HepG2 (cell line): Measurements from ENCODE around the gene OVCH2. TPM values are rescaled to one million over a fixed set of nuclear protein-coding genes. Genes with fewer than 3 reads are reported as not detected.

Source experiments
- ATAC-seq: fragments of 200-7000 bp; cut with Tn5 transposase; 3 replicates; pipeline ENCODE4 v1.9.1; 2020; ENCODE audit warnings: mild to moderate bottlenecking, moderate library complexity
- BruUV-seq: library from RNA; stranded (reverse); fragments of 400-500 nt; replicated peaks from 2 replicates; lab custom pipeline; 2021; lab: Mats Ljungman, UMichigan
- CTCF ChIA-PET: fragments of 300-600 bp; formaldehyde crosslinking; extraction: SDS; loops from one replicate; lab custom pipeline; 2021; ENCODE audit warnings: low total read pairs, inconsistent platforms, low intra/inter-chr PET ratio; lab: Yijun Ruan, JAX
- POLR2A ChIA-PET: fragments of 350-600 bp; sonication (Branson Sonifier 250); formaldehyde crosslinking; loops from one replicate; lab custom pipeline; 2020; ENCODE audit warnings: antibody characterized with exemption, inconsistent platforms; lab: Yijun Ruan, JAX
- DNase-seq: peaks from one replicate; pipeline ENCODE4 v3.0.0-alpha.2; 2015; ENCODE audit warnings: low spot score
- FAIRE-seq: peaks from 3 replicates; lab custom pipeline; 2011; peaks lifted over from hg19 to GRCh38; lab: Jason Lieb, UNC
- H2AFZ ChIP-seq: one replicate; pipeline ENCODE4 v1.6.1; 2011; ENCODE audit warnings: low read length, inconsistent platforms
- H3K27ac ChIP-seq: fragments of 300-600 bp; 3 replicates; pipeline ENCODE4 v1.8.0; 2011; ENCODE audit warnings: mixed run types, mild to moderate bottlenecking, mixed read lengths, low read length, inconsistent platforms; ENCODE audit not compliant: insufficient read depth; ENCODE audit errors: extremely low read length
- H3K27me3 ChIP-seq, 2 experiments: fragments of 200-600 bp in 1 of 2; 2 replicates in 1 of 2; 3 replicates in 1 of 2; pipeline versions ENCODE4 v1.6.0 to v1.8.0; 2011; ENCODE audit warnings: low read length in 2 of 2, mild to moderate bottlenecking in 2 of 2, moderate library complexity in 2 of 2, inconsistent platforms in 1 of 2; ENCODE audit not compliant: insufficient read depth in 2 of 2, control insufficient read depth in 1 of 2
- H3K36me3 ChIP-seq, 2 experiments: fragments of 200-600 bp in 1 of 2; replicated peaks in 1 of 2; 2 replicates in 1 of 2; 3 replicates in 1 of 2; pipeline versions ENCODE4 v1.5.1 to v1.8.0; 2011; ENCODE audit warnings: low read length in 2 of 2, inconsistent platforms in 1 of 2; ENCODE audit not compliant: insufficient read depth in 2 of 2, control insufficient read depth in 1 of 2
- H3K4me1 ChIP-seq: 2 replicates; pipeline ENCODE4 v1.5.1; 2012; ENCODE audit warnings: low read length, inconsistent platforms; ENCODE audit not compliant: insufficient read depth
- H3K4me2 ChIP-seq: 2 replicates; pipeline ENCODE4 v1.6.0; 2011; ENCODE audit warnings: low read depth, low read length, inconsistent platforms
- H3K4me3 ChIP-seq, 3 experiments: fragments of 200-600 bp in 1 of 3; sonication (generic), shearing (Covaris generic) in 1 of 3; replicated peaks in 1 of 3; 2 replicates each; pipeline ENCODE4 v1.5.1; 2011 to 2016; ENCODE audit warnings: low read length in 3 of 3, inconsistent platforms in 2 of 3, low read depth in 2 of 3, mild to moderate bottlenecking in 2 of 3, control low read depth in 1 of 3, mixed read lengths in 1 of 3; ENCODE audit not compliant: insufficient read depth in 1 of 3
- H3K79me2 ChIP-seq: one replicate; pipeline ENCODE4 v1.6.1; 2011; ENCODE audit warnings: low read length, inconsistent platforms; ENCODE audit not compliant: insufficient read depth
- H3K9ac ChIP-seq: 2 replicates; pipeline ENCODE4 v1.6.0; 2011; ENCODE audit warnings: mild to moderate bottlenecking, low read depth, low read length, inconsistent platforms; ENCODE audit not compliant: insufficient read depth
- H3K9me3 ChIP-seq: 2 replicates; pipeline ENCODE4 v1.5.1; 2012; ENCODE audit warnings: mild to moderate bottlenecking, low read length
- H4K20me1 ChIP-seq: 2 replicates; pipeline ENCODE4 v1.6.0; 2011; ENCODE audit warnings: inconsistent platforms, mild to moderate bottlenecking, low read length, moderate library complexity; ENCODE audit not compliant: insufficient read depth
- EED ChIP-seq: sonication (generic); formaldehyde crosslinking; IDR thresholded peaks from 2 replicates; pipeline ENCODE4 v1.5.0; 2020; ENCODE audit warnings: mild to moderate bottlenecking, missing genetic modification reagents
- TBX2 ChIP-seq: sonication (generic); formaldehyde crosslinking; IDR thresholded peaks from 2 replicates; pipeline ENCODE4 v1.5.0; 2020; ENCODE audit warnings: missing genetic modification reagents, mild to moderate bottlenecking, borderline replicate concordance
- ZNF251 ChIP-seq: sonication (generic); formaldehyde crosslinking; IDR thresholded peaks from 2 replicates; pipeline ENCODE4 v1.9.0; 2021; ENCODE audit warnings: mild to moderate bottlenecking, missing genetic modification reagents
- ZNF687 ChIP-seq: sonication (generic); formaldehyde crosslinking; IDR thresholded peaks from 2 replicates; pipeline ENCODE4 v1.5.1; 2020; ENCODE audit warnings: mild to moderate bottlenecking, missing genetic modification reagents, moderate library complexity
- ZNF770 ChIP-seq: sonication (generic); formaldehyde crosslinking; IDR thresholded peaks from 2 replicates; pipeline ENCODE4 v1.5.0; 2020; ENCODE audit warnings: mild to moderate bottlenecking, missing genetic modification reagents
- WGBS: methylation state at CpG from one replicate; pipeline ENCODE4 v1.1.6; 2017; ENCODE audit warnings: low lambda C conversion rate; 5-methylcytosine and 5-hydroxymethylcytosine counted together
- in situ Hi-C: cut with HindIII; loops from 2 replicates; pipeline ENCODE4 v1.10.0; 2017; ENCODE audit warnings: low pct_unique_long_range_greater_than_20kb; ENCODE audit not compliant: extremely low pct_ligation_motif_present
- intact Hi-C: fragments of 100-400 bp; cut with micrococcal nuclease; formaldehyde crosslinking; loops from one replicate; pipeline ENCODE4 v1.10.0; 2022; ENCODE audit not compliant: unreplicated experiment
- polyA plus RNA-seq, 8 experiments: library from polyadenylated mRNA; depleted of rRNA in 3 of 8; stranded (reverse) in 7 of 8; unstranded in 1 of 8; fragments of >200 nt; fragmentation: Illumina TruSeq in 4 of 8; extraction: Trizol in 4 of 8; gene quantifications; 2 replicates each; pipeline versions ENCODE4 v1.2.1 to v1.2.3, GENCODE V29; 2011 to 2016; ENCODE audit warnings: low read depth in 4 of 8, missing spikeins in 1 of 8, mixed read lengths in 1 of 8; ENCODE audit not compliant: insufficient read depth in 1 of 8
- total RNA-seq, 5 experiments: library from RNA; depleted of rRNA; stranded (reverse); fragments of >200 nt; fragmentation: Illumina TruSeq; extraction: Trizol; gene quantifications; 2 replicates each; pipeline ENCODE4 v1.2.3, GENCODE V29; 2016; ENCODE audit warnings: low read depth in 1 of 5

Gene OVCH2
- total and polyA plus RNA-seq, 2 of the 13 experiments (the other 11 are each of a cell fraction or from before 2014, with no cell fraction given): not detected

- ChIA-PET CTCF (no interaction called here), POLR2A (no interaction called here)
- no peak overlapping the region; the same call in 1 of the 2 replicates for H3K4me2 ChIP-seq
- in situ Hi-C loops (no loop called here), intact Hi-C loops (no loop called here)
- no peaks in the 10 kb centered on the region for H3K36me3 ChIP-seq
- peak overlapping the region in 1 of 3 experiments; percentile 43; a peak in 1 of 6 replicates for H3K4me3 ChIP-seq
- no peak overlapping the region for H3K27ac ChIP-seq
- 84% methylated on average over 30 of the region's 72 CpGs for WGBS
- BruUV-seq: no TSS peak
- peaks cover 22% of the 10 kb centered on the region for H3K4me1 ChIP-seq
- H3K9ac ChIP-seq: no peak overlapping the region
- H3K9me3 ChIP-seq: no peaks in the 10 kb centered on the region
- TF ChIP-seq ZNF770 (CRISPR knock-in tag) (0 out of 2 replicates have a peak, but pooled peaks have one; percentile 12), TBX2 (CRISPR knock-in tag) (no peak)
- no peaks in the 10 kb centered on the region for H4K20me1 ChIP-seq
- no peak for ATAC-seq
- H3K27me3 ChIP-seq: peaks cover 3 to 19% of the 10 kb centered on the region in 2 experiments; a peak in 4 of 5 replicates
- H3K79me2 ChIP-seq: no peaks in the 10 kb centered on the region
- no peak for DNase-seq
- H2AFZ ChIP-seq: no peak overlapping the region
- FAIRE-seq: no peak
Observed at GRCh38 chr11:7673724-7674434, 32.4 kb downstream of the OVCH2 start.

DNA sequence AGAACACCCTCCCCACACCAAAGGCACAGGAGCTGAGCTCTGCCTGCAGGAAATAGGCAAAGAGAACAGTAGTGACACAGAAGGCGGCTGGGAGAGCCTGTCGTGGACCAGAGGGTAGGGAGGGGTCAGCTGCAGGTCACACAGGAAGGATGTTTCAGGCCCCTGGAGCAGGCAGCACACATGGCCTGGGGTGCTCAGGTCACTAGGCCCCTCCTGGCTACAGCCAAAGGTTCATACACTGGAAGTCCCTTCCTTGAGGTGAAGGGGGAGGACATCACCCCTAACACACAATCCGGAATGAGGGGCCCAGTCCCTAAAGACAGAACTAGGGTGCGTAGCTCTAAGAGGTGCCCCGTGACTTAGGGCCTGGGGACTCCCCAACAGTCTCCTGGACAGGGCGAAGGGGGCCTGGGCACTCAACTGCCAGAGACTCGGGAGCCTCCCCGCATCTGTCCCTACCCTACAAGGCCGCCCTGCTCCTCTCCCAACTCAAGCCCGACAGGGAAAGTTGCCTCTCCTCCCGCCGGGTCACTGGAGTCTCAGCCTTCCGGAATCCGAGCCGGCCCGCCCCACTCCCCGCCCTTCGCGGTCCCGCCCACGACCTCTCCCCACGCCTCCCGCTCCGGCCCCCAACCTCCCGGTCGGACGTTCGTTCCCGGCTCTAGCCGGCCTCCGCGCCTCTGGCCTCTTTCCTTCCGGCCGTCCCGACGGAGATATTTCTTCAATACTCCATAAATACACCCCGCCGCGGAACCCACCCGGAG is 33.1 kb downstream of the OVCH2 start, which contains the start of gene CYB5R2:
TSS of gene CYB5R2 (minus strand) at position 541 of the 764 bp plus-strand sequence. CDS start 675 bp downstream, outside the sequence.
- H3K27ac ChIP-seq: no peak within 1 kb of the TSS
- BruUV-seq: no TSS peak
- H3K4me1 ChIP-seq: peaks cover 22% of the 10 kb centered on the region
- H3K9me3 ChIP-seq: no peaks in the 10 kb centered on the region
- TF ChIP-seq ZNF251 (CRISPR knock-in tag): no peak
- TF ChIP-seq ZNF687 (CRISPR knock-in tag): 0 out of 2 replicates have a peak, but pooled peaks have one; percentile 8
- 0 out of 2 replicates have a peak, but pooled peaks have one; percentile 32 for TF ChIP-seq EED
- H3K4me3 ChIP-seq: peak within 1 kb of the TSS in 1 of 3 experiments; percentile 43; a peak in 1 of 6 replicates
- 14% methylated on average over 30 of the region's 40 CpGs for WGBS
- in situ Hi-C loops: no loop called here
- peaks cover 3 to 19% of the 10 kb centered on the region in 2 experiments; a peak in 4 of 5 replicates for H3K27me3 ChIP-seq
- CTCF ChIA-PET: no interaction called here
- peak within 1 kb of the TSS; percentile 59 for H3K4me2 ChIP-seq
- intact Hi-C loops: no loop called here
- no peak within 1 kb of the TSS for H3K9ac ChIP-seq
- H4K20me1 ChIP-seq: no peaks in the 10 kb centered on the region
- DNase-seq: no peak
- POLR2A ChIA-PET: no interaction called here
- no peak for FAIRE-seq
- H3K79me2 ChIP-seq: no peaks in the 10 kb centered on the region
- no peak within 1 kb of the TSS for H2AFZ ChIP-seq
- peak; percentile 65 for ATAC-seq
- no peaks in the 10 kb centered on the region for H3K36me3 ChIP-seq
